Cardiac fibroblast (primary cell): ENCODE data around the gene SHROOM2.

Experiments
- DNase-seq, 2 donors: peaks; one replicate each; pipeline versions ENCODE4 v3.0.0 to v3.0.0-alpha.2; 2010; ENCODE audit warnings: low read depth in 2 of 2
- H3K4me3 ChIP-seq, 2 donors: replicated peaks in 1 of 2; 1 replicate in 1 of 2; 2 replicates in 1 of 2; pipeline ENCODE4 v1.5.1; 2011; ENCODE audit warnings: low read depth in 2 of 2, low read length in 2 of 2, mild to moderate bottlenecking in 2 of 2, moderate library complexity in 1 of 2
- CTCF ChIP-seq: IDR thresholded peaks from one replicate; pipeline ENCODE4 v1.5.1; 2011; ENCODE audit warnings: low read depth, mild to moderate bottlenecking, low read length, inconsistent platforms

SHROOM2 gene

GRCh38 chrX:9961750-9962149 is 175.5 kb downstream of the SHROOM2 start:
- DNase-seq, result no peak
- TF ChIP-seq CTCF, result no peak
- no peak overlapping the region for H3K4me3 ChIP-seq

GRCh38 chrX:9966775-9967408 is 180.7 kb downstream of the SHROOM2 start, which contains the start of gene CLDN34:
CLDN34 (plus strand) TSS chrX:9967358; CDS start chrX:9967358, 0 bp downstream.
- no peak for TF ChIP-seq CTCF
- DNase-seq, result no peak
- no peak within 1 kb of the TSS for H3K4me3 ChIP-seq

GRCh38 chrX:9977635-9978034 is 191.4 kb downstream of the SHROOM2 start:
- no peak for DNase-seq
- H3K4me3 ChIP-seq, result no peak overlapping the region
- TF ChIP-seq CTCF, result no peak

- H3K4me3 ChIP-seq, result no peak overlapping the region
- TF ChIP-seq CTCF, result no peak
- DNase-seq, result no peak
Measured at GRCh38 chrX:9980401-9980800, 194.2 kb downstream of the SHROOM2 start.

- no peak for DNase-seq
- TF ChIP-seq CTCF, result no peak
- no peak overlapping the region for H3K4me3 ChIP-seq
Measured at GRCh38 chrX:9980927-9981326, 194.7 kb downstream of the SHROOM2 start.

- no peak for TF ChIP-seq CTCF
- H3K4me3 ChIP-seq, result no peak overlapping the region
- DNase-seq, result no peak
Measured at GRCh38 chrX:9983441-9983840, 197.2 kb downstream of the SHROOM2 start.

- no peak overlapping the region for H3K4me3 ChIP-seq
- TF ChIP-seq CTCF, result no peak
- no peak for DNase-seq
Measured at GRCh38 chrX:9983846-9984245, 197.6 kb downstream of the SHROOM2 start.
